SK-N-MC (cell line): Measurements from ENCODE around the gene PCCA.

Experiments used
- EZH2 ChIP-seq: fragments of 200-600 bp; sonication (generic); IDR thresholded peaks from one replicate; pipeline ENCODE4 v1.6.1; 2017; ENCODE audit warnings: antibody characterized with exemption
- FOXP2 ChIP-seq: optimal IDR thresholded peaks from 2 replicates; pipeline ENCODE3; 2011; ENCODE audit warnings: mild to moderate bottlenecking, moderate library complexity; ENCODE audit not compliant: insufficient read depth; ENCODE audit errors: extremely low read length, control extremely low read depth
- POLR2AphosphoS5 ChIP-seq: IDR thresholded peaks from 2 replicates; pipeline ENCODE4 v1.6.1; 2012; ENCODE audit warnings: mild to moderate bottlenecking, low read depth, low read length, borderline replicate concordance

DNA sequence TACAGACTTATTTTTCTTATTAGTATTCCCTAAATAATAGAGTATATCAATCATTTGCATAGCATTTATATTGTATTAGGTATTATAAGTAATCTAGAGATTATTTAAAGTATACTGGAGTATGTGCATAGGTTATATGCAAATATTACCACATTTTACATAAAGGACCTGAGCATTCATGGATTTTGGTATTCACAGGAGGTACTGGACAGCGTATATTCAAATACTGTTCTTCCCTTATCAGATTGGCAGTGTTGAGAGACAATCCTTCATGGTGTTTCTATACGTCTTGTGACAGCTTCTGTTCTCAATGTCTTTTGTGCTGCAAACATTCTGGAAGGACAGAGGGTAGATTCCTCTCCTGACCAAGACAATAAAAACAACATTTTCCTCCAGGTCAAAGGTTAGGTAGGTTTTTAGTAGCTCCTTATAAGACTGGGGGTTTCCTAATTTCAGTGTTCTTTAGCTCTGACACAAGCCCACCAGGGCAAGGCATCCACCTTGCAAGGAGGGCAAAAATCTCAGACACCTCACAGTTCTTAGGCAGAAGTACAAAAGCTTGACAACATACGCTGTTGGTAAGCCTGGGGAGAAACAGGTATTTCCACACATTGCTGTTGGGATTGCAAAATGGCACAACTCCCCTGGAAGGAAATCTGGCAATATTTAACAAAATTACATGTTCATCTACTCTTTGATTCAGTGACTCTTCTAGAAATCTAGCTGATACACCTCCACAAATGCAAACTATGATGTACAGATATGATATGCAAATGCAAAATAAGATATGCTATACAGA lies 20.6 kb upstream of the PCCA start:
- TF ChIP-seq EZH2 (no peak), POLR2AphosphoS5 (no peak), FOXP2 (no peak)
